Measurements from ENCODE around the gene SLC7A14. TPM values are rescaled to one million over a fixed set of nuclear protein-coding genes. Genes with fewer than 3 reads are reported as not detected.

Gene SLC7A14
- total and polyA plus RNA-seq, 2 of the 4 experiments (the other 2 are of a cell fraction) = 2.7 to 6.8 TPM

- no peak for TF ChIP-seq FOS (IDR thresholded peaks at IDR 0.05; ENCODE audit: low read depth, low read length)
- TF ChIP-seq POLR2A (IDR thresholded peaks at IDR 0.05; ENCODE audit: low read depth, low read length) = no peak
- no peak for TF ChIP-seq MXI1 (IDR thresholded peaks at IDR 0.05; ENCODE audit: borderline replicate concordance, low read depth, low read length)
- no peak for TF ChIP-seq NFE2L2 (IDR thresholded peaks at IDR 0.05; ENCODE audit: low read depth, low read length)
- no peak for TF ChIP-seq MAFK (IDR thresholded peaks at IDR 0.05; ENCODE audit: low read depth, low read length)
- TF ChIP-seq RCOR1 (IDR thresholded peaks at IDR 0.05; ENCODE audit: insufficient replicate concordance, low read length) = no peak
- no peak for TF ChIP-seq RFX5 (IDR thresholded peaks at IDR 0.05; ENCODE audit: low read depth, low read length)
- TF ChIP-seq BHLHE40 (IDR thresholded peaks at IDR 0.05; ENCODE audit: low read depth, low read length) = no peak
- dilution Hi-C loops (cut with HindIII; ENCODE audit: low sequenced_read_pairs, unreplicated experiment) (no loop called here), intact Hi-C loops (cut with micrococcal nuclease) (no loop called here), in situ Hi-C loops (cut with MboI; ENCODE audit: low sequenced_read_pairs) (no loop called here)
- Histone ChIP-seq H3K9me3 (ENCODE audit: control insufficient read depth, insufficient read depth, low read length) (no peaks in the 10 kb centered on the region), H3K9me1 (ENCODE audit: insufficient read depth, low read length) (peaks cover 14% of the 10 kb centered on the region), H3K4me3 (ENCODE audit: insufficient read depth, low read depth, low read length) (no peak overlapping the region), H3K14ac (replicated peaks; ENCODE audit: low read depth, low read length) (no peak overlapping the region), H2BK5ac (ENCODE audit: low read depth, low read length, poor library complexity, severe bottlenecking) (no peak overlapping the region), H3K79me1 (ENCODE audit: low read depth in 1 of 2, low read length in 2 of 2) (peaks cover 0 to 15% of the 10 kb centered on the region in 2 experiments; a peak in 1 of 4 replicates), H4K20me1 (ENCODE audit: insufficient read depth, low read length) (peaks cover 5% of the 10 kb centered on the region; the same call in 1 of the 2 replicates), H4K8ac (ENCODE audit: low read depth in 2 of 2, low read length in 2 of 2) (no peak overlapping the region; a peak in 1 of 4 replicates), H4K5ac (ENCODE audit: low read depth, low read length) (no peak overlapping the region), H3K27ac (ENCODE audit: insufficient read depth, low read length) (no peak overlapping the region), H3K4me2 (ENCODE audit: low read depth, low read length) (no peak overlapping the region), H2AFZ (replicated peaks; ENCODE audit: low read length, poor library complexity) (peak overlapping the region; percentile 13), H3K23ac (ENCODE audit: low read depth, low read length) (no peak overlapping the region), H2BK20ac (ENCODE audit: low read depth, low read length) (no peak overlapping the region), H3K4me1 (ENCODE audit: control insufficient read depth, insufficient read depth, low read length) (peaks cover 6% of the 10 kb centered on the region; the same call in 1 of the 2 replicates), H3K27me3 (ENCODE audit: control insufficient read depth, insufficient read depth, low read length) (no peaks in the 10 kb centered on the region), H2AK5ac (ENCODE audit: low read depth, low read length) (no peak overlapping the region), H2AK9ac (replicated peaks; ENCODE audit: low read depth, low read length, poor library complexity) (no peak overlapping the region), H3K18ac (ENCODE audit: low read depth, low read length) (no peak overlapping the region; the same call in 1 of the 2 replicates), H2BK120ac (ENCODE audit: low read depth, low read length) (no peak overlapping the region), H3K36me3 (ENCODE audit: control insufficient read depth, insufficient read depth, low read length) (peaks cover 35% of the 10 kb centered on the region), H3K4ac (ENCODE audit: low read depth, low read length) (no peak overlapping the region), H4K91ac (ENCODE audit: insufficient read depth, low read depth, low read length) (no peak overlapping the region), H3K56ac (ENCODE audit: extremely low read depth, insufficient read depth, low read length) (no peak overlapping the region), H2BK15ac (ENCODE audit: low read depth, low read length) (no peak overlapping the region), H3K9ac (ENCODE audit: low read depth, low read length) (no peak overlapping the region)
- BruUV-seq (replicated peaks) = no TSS peak
- WGBS, 2 experiments (ENCODE audit: extremely low coverage in 2 of 2, insufficient read length in 1 of 2) = 97% methylated on average over 5 of the region's 10 CpGs; no CpG with 5 or more reads in 1 of the 2 experiments
- ATAC-seq (ENCODE audit: low read depth) = no peak
- POLR2A ChIA-PET (ENCODE audit: unreplicated experiment) = no interaction called here
- no peak for DNase-seq
- CTCF ChIA-PET = interaction anchor here (1.0 kb wide), 1 partner anchor 24 kb away, joined by 5 read pairs; no protein-coding TSS in a partner anchor
Observed at GRCh38 chr3:170437696-170438407, 148.0 kb downstream of the SLC7A14 start.

Measured in IMR-90 (cell line).